Activated naive CD4-positive, alpha-beta T cell treated with anti-CD3 and anti-CD28 coated beads, Interleukin-2, amount 50 U/mL, for 24 hours (primary cell): Measurements from ENCODE around the gene NISCH.
A peak's percentile ranks its signal among the peaks of the same experiment; 100 is the strongest.

ENCODE experiments used
- H3K27ac Mint-ChIP-seq: one replicate; pipeline ENCODE4 v1.8.0; 2021; ENCODE audit warnings: mild to moderate bottlenecking, mixed read lengths
- H3K27me3 Mint-ChIP-seq: one replicate; pipeline ENCODE4 v1.8.0; 2021; ENCODE audit warnings: mixed read lengths
- H3K36me3 Mint-ChIP-seq: one replicate; pipeline ENCODE4 v1.8.0; 2021; ENCODE audit warnings: mixed read lengths
- H3K4me1 Mint-ChIP-seq: one replicate; pipeline ENCODE4 v1.8.0; 2021; ENCODE audit warnings: mixed read lengths
- H3K4me3 Mint-ChIP-seq: one replicate; pipeline ENCODE4 v1.8.0; 2021; ENCODE audit warnings: mild to moderate bottlenecking, mixed read lengths
- H3K9me3 Mint-ChIP-seq: one replicate; pipeline ENCODE4 v1.8.0; 2021; ENCODE audit warnings: mixed read lengths

Gene NISCH

GRCh38 chr3:52472239-52473000, 17.0 kb downstream of the NISCH start:
- H3K27ac Mint-ChIP-seq: no peak overlapping the region
- H3K4me3 Mint-ChIP-seq: no peak overlapping the region
- peaks cover 7% of the 10 kb centered on the region for H3K4me1 Mint-ChIP-seq
- no peaks in the 10 kb centered on the region for H3K27me3 Mint-ChIP-seq
- H3K9me3 Mint-ChIP-seq: no peaks in the 10 kb centered on the region
- no peaks in the 10 kb centered on the region for H3K36me3 Mint-ChIP-seq

- Mint-ChIP-seq H3K4me1 (peaks cover 7% of the 10 kb centered on the region), H3K9me3 (no peaks in the 10 kb centered on the region), H3K4me3 (no peak overlapping the region), H3K27me3 (no peaks in the 10 kb centered on the region), H3K27ac (no peak overlapping the region), H3K36me3 (no peaks in the 10 kb centered on the region)
Measured at GRCh38 chr3:52473026-52473425, 17.6 kb downstream of the NISCH start.

- Mint-ChIP-seq H3K36me3 (peaks cover 6% of the 10 kb centered on the region), H3K27me3 (no peaks in the 10 kb centered on the region), H3K4me3 (no peak overlapping the region), H3K27ac (no peak overlapping the region), H3K9me3 (no peaks in the 10 kb centered on the region), H3K4me1 (no peaks in the 10 kb centered on the region)
Measured at GRCh38 chr3:52477076-52477795, 21.8 kb downstream of the NISCH start.

GRCh38 chr3:52477796-52478095, 22.3 kb downstream of the NISCH start:
- Mint-ChIP-seq H3K27me3 (no peaks in the 10 kb centered on the region), H3K4me1 (no peaks in the 10 kb centered on the region), H3K36me3 (peaks cover 6% of the 10 kb centered on the region), H3K9me3 (no peaks in the 10 kb centered on the region), H3K27ac (no peak overlapping the region), H3K4me3 (no peak overlapping the region)

GRCh38 chr3:52479037-52479876, 23.9 kb downstream of the NISCH start:
- Mint-ChIP-seq H3K4me3 (no peak overlapping the region), H3K27me3 (no peaks in the 10 kb centered on the region), H3K9me3 (no peaks in the 10 kb centered on the region), H3K36me3 (peaks cover 6% of the 10 kb centered on the region), H3K27ac (no peak overlapping the region), H3K4me1 (no peaks in the 10 kb centered on the region)

- H3K27ac Mint-ChIP-seq: no peak overlapping the region
- no peaks in the 10 kb centered on the region for H3K27me3 Mint-ChIP-seq
- no peaks in the 10 kb centered on the region for H3K4me1 Mint-ChIP-seq
- H3K9me3 Mint-ChIP-seq: no peaks in the 10 kb centered on the region
- H3K36me3 Mint-ChIP-seq: peaks cover 6% of the 10 kb centered on the region
- H3K4me3 Mint-ChIP-seq: no peak overlapping the region
Measured at GRCh38 chr3:52479877-52480575, 24.6 kb downstream of the NISCH start.

GRCh38 chr3:52480768-52481715, 25.6 kb downstream of the NISCH start:
- no peak overlapping the region for H3K4me3 Mint-ChIP-seq
- H3K36me3 Mint-ChIP-seq: peaks cover 6% of the 10 kb centered on the region
- no peak overlapping the region for H3K27ac Mint-ChIP-seq
- H3K9me3 Mint-ChIP-seq: no peaks in the 10 kb centered on the region
- no peaks in the 10 kb centered on the region for H3K4me1 Mint-ChIP-seq
- no peaks in the 10 kb centered on the region for H3K27me3 Mint-ChIP-seq

- Mint-ChIP-seq H3K27me3 (no peaks in the 10 kb centered on the region), H3K4me1 (no peaks in the 10 kb centered on the region), H3K27ac (no peak overlapping the region), H3K36me3 (peaks cover 6% of the 10 kb centered on the region), H3K4me3 (no peak overlapping the region), H3K9me3 (no peaks in the 10 kb centered on the region)
Measured at GRCh38 chr3:52481819-52482521, 26.6 kb downstream of the NISCH start.

GRCh38 chr3:52483081-52483480, 27.7 kb downstream of the NISCH start:
- peaks cover 8% of the 10 kb centered on the region for H3K36me3 Mint-ChIP-seq
- H3K27ac Mint-ChIP-seq: no peak overlapping the region
- H3K27me3 Mint-ChIP-seq: no peaks in the 10 kb centered on the region
- H3K4me1 Mint-ChIP-seq: no peaks in the 10 kb centered on the region
- no peak overlapping the region for H3K4me3 Mint-ChIP-seq
- H3K9me3 Mint-ChIP-seq: no peaks in the 10 kb centered on the region

GRCh38 chr3:52483577-52484381, 28.4 kb downstream of the NISCH start:
- Mint-ChIP-seq H3K4me3 (no peak overlapping the region), H3K27me3 (no peaks in the 10 kb centered on the region), H3K9me3 (no peaks in the 10 kb centered on the region), H3K27ac (no peak overlapping the region), H3K4me1 (no peaks in the 10 kb centered on the region), H3K36me3 (peaks cover 8% of the 10 kb centered on the region)

GRCh38 chr3:52484680-52485461, 29.5 kb downstream of the NISCH start:
- H3K27ac Mint-ChIP-seq: peak overlapping the region; percentile 70

GRCh38 chr3:52487050-52487787, 31.8 kb downstream of the NISCH start:
- H3K4me3 Mint-ChIP-seq: no peak overlapping the region
- no peaks in the 10 kb centered on the region for H3K27me3 Mint-ChIP-seq
- H3K4me1 Mint-ChIP-seq: no peaks in the 10 kb centered on the region
- H3K9me3 Mint-ChIP-seq: no peaks in the 10 kb centered on the region
- H3K36me3 Mint-ChIP-seq: peaks cover 2% of the 10 kb centered on the region
- H3K27ac Mint-ChIP-seq: no peak overlapping the region

More at GRCh38 chr3:52484680-52485461, 29.5 kb downstream of the NISCH start:
- Mint-ChIP-seq H3K9me3 (no peaks in the 10 kb centered on the region), H3K4me1 (no peaks in the 10 kb centered on the region), H3K27me3 (no peaks in the 10 kb centered on the region), H3K4me3 (no peak overlapping the region), H3K36me3 (peaks cover 5% of the 10 kb centered on the region)
